Measurements from ENCODE around the gene PDZD2.

DNA sequence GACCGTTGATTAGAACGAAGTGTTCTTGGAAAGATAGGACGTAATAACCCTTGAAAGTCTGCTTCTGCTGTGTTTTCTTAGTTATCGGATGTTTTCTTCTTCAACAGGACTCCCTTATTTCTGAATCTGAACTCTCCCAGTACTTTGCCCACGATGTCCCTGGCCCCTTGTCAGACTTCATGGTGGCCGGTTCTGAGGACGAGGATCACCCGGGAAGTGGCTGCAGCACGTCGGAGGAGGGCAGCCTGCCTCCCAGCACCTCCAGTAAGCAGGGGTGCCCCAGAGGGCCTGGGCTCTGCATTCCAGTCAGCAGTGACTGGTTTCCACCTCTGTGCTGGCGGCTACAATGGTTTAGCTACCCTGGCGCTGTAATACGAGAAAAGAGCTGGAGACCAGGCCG lies 433.1 kb downstream of the PDZD2 start:
- TF ChIP-seq, protein P1, sequence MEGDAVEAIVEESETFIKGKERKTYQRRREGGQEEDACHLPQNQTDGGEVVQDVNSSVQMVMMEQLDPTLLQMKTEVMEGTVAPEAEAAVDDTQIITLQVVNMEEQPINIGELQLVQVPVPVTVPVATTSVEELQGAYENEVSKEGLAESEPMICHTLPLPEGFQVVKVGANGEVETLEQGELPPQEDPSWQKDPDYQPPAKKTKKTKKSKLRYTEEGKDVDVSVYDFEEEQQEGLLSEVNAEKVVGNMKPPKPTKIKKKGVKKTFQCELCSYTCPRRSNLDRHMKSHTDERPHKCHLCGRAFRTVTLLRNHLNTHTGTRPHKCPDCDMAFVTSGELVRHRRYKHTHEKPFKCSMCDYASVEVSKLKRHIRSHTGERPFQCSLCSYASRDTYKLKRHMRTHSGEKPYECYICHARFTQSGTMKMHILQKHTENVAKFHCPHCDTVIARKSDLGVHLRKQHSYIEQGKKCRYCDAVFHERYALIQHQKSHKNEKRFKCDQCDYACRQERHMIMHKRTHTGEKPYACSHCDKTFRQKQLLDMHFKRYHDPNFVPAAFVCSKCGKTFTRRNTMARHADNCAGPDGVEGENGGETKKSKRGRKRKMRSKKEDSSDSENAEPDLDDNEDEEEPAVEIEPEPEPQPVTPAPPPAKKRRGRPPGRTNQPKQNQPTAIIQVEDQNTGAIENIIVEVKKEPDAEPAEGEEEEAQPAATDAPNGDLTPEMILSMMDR (conservative IDR thresholded peaks at IDR 0.05) = no peak
- no peak for TF ChIP-seq EZH2 (IDR thresholded peaks at IDR 0.05; ENCODE audit: low read depth)

Measured in PC-9 (cell line).